GM18519 (cell line): Measurements from ENCODE around the gene DCANP1.
A peak's percentile ranks its signal among the peaks of the same experiment; 100 is the strongest.

Experiments
- ATAC-seq: cut with Tn5 transposase; IDR thresholded peaks from one replicate; pipeline ENCODE4 v1.9.1; 2021; ENCODE audit warnings: mild to moderate bottlenecking, moderate library complexity; ENCODE audit not compliant: unreplicated experiment, low FRiP score

DCANP1 gene

DNA sequence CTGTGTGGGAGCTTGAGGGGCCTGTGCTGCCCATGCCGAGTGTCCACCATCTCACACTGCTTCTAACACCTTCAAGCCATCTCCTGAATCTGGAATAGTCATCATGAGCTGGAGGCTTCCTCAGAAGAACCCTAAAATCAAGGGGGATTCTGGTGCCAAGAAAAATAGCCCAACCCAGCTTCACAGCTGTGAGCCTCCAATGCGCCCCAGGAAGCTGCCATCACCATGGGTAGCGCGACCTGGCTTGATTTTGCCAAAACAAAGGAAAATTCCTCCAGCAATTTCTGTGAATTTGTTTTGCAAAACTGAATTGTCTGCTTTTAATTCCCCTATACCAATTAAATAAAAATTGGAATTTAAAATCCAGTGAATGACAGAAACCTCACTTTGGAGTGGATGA, 11.2 kb upstream of the DCANP1 start:
- no peak for ATAC-seq

DNA sequence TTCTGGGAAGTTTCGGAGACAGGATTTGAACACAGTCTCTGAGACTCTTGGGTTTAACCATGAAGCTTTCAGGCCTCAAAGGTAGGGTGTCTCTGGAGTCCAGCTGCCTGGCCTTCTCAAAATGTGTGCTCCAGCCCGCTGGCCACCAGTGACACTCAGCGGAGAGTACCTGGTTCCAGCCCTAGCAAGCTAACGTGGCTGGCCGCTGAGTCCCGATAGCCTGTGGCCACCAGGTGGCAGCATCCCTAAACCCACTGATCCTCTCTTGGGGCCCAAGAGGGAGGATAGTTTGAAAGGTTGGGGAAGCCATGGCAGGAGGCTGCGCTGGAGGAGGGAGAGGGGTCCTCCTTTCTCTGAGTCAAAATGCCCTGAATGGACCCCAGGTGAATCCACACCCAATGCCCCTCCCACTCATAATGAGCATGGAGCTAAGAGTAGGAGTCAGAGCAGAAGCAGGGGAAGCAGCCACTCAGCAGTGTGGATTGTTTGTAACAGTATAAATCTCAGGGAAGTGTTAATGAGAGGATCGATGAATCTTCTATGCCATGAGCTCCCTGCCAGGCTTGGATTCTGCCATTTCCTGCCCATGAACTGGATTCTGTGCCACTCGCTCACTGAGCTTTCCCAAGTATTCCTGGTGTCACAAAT, 10.4 kb upstream of the DCANP1 start:
- peak; percentile 64 for ATAC-seq

DNA sequence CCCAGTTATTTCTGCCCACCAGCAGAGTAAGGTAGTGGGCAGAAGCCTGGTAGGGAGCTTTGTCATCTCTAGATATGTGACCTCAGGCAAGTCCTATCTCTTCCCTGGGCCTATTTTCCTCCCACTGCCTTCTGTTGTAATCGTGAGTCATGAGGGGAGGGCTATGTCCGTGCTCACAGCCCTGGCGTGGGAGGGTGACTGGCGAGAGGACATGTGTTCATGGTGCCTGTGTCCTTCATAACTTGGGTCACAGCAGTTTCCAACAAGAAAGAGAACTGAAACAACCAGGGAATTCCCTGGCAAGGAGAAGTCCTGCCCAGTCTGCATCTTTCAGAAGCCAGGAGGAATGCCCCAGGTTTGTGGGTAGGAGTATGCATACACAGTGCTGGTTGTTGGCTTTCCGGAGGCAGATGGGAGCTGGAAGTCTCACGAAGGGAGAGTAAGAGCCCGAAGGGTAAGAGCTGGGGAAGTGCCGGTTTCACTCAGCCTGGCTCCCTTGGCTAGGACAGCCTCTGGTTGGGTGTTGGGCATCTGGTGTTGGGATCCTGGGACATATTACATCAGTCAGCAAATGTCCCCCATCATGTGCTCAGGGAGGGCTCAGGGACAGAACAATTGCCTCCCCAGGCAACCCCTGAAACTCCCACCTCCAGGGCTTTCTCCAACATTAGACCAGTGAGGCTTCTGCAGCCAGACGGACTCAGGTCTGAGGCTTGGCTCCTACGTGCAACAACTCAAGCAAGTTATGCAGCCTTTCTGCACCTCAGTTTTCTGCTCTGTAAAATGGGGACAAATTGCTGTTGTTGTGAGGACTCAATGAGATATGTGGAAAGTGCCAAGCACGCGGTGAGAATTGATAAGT, 9.3 kb upstream of the DCANP1 start:
- ATAC-seq = peak; percentile 47

DNA sequence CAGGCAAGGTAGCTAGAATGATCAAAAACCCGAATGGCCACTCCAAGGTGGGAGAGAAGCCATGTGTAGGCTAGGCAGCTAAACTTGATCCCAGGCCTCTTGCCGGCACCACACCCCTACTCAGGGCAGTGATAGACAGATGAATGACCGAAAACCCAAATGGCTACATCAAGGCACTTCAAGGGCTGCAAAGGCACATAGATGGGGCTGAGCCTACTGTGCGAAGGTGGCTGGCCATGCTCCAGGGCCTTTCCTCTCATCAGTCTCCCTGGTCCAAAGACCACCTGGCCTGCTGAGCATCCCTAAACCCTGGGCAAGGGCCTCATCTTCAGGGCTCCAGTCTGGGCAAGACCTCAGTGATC, 8.7 kb upstream of the DCANP1 start:
- no peak for ATAC-seq

DNA sequence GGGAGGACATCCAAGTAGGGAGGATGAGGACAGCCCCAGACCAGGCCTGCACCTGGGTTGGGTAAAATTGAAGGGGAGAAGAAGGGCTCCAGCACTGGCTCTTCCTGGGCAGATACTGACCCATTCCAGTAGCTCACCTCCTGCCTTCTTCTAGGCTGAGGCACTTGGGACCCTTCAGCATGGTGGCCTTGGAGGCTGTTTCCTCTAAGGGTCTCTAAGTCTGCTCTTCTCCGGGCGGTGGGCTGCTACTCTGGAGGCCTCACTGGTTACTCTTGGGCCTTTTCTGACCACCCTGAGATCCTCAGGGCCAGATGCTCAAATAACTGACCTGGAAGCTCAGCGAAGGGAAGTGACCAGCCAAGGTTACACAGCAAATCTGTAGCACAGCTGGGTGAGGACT, 7.8 kb upstream of the DCANP1 start:
- ATAC-seq = no peak

DNA sequence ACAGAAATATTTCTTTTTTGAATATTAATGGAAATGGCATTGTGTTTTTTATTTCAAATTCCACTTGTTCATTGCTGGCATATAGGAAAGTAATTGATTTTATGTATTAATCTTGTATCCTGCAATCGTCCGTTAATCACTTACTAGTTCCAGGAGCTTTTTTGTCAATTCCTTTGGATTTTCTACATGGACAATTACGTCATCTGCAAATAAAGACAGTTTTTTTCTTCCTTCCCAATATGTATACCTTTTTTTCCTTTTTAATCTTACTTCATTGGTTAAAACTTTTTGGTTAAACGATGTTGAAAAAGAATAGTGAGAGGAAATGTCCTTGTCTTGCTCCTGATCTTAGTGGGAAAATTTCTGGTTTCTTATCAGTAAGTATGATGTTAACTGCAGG, 6.5 kb upstream of the DCANP1 start:
- ATAC-seq = no peak

DNA sequence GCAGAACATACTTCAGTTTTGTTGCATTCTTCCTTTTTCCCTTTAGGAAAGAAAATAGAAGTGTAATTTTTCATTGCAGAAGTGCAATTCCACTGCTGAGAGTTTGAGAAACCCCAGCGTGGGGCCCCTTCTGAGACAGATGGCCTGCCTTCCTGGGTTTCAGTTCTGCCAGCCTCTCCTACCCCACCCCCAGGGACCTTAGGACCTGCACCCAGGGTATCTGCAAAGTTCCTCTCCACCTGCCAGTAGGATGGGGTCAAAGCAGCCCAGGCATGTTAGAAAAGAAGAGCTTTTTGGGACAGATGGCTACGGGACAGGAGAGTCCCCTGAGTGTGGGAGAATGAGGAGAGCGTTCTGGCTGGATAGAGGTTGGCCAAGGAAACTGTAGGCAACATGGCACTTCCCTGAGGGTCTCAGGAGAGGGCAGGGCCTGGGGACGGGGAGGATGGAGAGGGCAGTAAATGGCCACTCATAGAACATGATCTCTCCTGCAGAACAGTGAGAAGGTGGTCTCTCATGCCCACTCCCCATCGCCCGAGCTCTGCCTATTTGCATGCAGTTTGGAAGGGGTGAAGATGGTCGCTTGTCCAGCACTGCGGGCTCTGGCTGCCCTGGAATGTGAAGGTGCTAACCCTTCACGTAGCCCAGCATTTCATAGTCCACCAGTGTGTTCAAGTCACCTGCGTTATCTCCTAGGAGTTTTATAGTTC, 5.3 kb upstream of the DCANP1 start, which contains the start of gene TIFAB:
Gene TIFAB (minus strand): TSS at position 31 of the 710 bp plus-strand sequence. CDS start 2,412 bp downstream, outside the sequence.
- no peak for ATAC-seq

DNA sequence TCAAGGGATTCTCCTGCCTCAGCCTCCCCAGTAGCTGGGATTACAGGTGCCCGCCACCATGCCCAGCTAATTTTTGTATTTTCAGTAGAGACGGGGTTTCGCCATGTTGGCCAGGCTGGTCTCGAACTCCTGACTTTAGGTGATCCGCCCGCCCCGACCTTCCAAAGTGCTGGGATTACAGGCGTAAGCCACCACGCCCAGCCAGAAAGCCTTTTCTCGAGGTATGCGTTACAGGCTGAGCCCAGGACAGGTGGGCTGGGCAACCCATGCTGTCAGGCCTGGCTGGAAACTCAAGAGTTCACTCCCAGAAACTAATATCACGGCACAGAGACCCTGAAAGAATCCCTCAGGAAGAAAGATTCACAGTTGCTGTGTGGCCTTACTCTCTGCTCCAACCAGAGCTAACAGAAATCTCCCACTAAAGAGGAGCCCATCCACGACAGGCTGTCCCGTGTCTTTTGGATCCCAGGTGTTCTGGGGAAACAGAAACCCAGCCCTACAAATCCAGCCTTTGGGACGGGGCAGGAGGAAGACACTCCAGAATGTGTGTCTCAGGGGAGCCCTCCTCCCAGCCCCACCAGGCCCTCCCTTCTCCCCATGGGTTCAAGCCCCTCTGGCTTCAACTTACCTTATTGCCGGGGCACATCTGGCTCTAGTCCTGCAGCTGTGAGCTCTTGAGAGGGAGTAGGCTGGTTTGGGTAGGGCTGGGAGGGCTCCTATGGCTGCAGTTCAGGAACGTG, 4.6 kb upstream of the DCANP1 start:
- no peak for ATAC-seq

DNA sequence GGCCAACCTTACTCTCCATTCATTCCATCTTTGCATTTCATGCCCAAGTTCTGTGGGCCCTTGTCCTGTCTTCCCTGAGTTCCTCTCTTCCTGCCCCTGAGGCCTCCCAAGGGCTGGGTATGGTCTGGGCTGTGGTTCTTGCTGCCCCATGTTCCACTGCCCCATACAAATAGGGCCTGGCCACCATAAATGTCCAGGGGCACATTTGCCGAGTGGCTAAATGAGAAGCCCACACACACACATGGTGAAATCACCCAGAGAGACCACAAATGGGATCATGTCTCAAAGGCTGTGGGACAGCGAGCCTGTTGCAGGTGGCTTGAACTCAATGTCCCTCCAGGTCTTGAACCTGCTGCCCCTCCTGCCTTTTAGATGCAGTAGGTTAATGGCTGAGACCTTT, 3.8 kb upstream of the DCANP1 start:
- ATAC-seq = no peak

DNA sequence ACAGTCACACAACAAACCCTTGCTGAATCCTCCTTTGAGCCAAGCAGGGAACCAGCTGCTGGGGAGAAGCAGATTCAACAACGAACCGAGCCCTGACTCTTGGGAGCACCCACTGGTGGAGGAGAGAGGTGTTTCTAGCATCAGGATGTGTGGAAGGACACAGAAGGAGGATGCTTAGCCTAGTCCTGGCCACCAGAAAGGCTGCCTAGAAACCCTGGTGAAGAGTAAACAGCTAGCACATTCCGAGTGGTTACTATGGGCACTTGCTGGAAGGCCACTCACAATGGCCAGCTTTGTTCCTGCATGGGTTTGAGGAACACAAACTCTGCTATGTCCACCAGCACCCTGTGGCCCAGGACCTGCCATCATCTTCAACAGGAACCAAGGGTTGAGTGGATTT, 3.2 kb upstream of the DCANP1 start:
- ATAC-seq = no peak

DNA sequence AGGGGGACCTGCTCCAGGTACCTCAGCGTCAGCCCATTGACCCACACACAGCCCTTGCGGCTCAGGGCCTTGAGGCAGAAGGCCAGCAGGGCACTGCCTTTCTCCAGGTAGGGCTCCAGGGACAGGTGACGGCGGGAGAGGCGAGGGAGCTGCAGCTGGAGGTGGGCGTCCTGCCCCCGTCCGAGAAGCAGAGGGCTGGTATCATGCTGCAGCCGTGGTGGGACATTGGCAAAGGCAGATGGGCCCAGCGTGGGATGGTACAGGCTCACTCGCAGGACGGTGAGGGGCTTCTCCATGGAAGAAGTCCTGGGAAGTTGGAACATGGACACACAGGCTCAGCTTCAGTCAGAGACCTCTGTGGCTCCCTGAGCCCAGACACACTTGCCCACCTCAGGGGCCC, 2.5 kb upstream of the DCANP1 start:
- ATAC-seq = no peak

DNA sequence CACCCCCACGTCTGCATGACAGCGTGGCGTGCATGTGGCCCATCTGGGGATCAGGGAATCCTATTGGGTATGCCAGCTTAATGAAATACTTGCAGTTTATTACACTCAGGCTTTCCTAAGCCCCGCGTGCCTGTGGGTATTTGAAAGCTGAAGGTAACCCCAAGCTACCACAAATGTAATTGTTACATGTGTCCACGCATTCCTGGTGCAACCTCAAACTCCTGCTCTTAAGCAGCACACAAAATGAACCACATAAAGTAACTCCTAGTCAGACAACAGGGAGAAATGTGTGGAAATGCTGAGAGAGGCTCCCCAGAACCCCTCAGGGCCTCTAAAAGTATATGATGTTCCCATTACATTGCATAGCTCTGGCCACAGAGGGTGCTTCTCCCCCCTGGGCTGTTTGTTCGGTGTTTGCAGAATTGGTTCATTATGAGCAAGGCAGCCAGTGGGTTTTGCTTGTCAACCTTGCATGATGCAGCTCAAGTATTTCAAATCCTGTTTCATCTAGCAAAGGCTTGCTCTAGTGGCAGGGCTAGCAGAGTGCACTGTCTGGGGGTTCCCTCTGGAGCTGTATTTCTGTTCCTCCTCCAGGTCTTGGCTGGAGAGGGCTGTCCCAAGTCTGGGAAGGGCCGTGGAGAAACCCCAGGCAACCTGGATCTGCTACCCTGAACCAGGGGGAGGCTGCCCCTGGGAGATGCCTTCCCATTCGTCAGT, 1.8 kb upstream of the DCANP1 start:
- ATAC-seq = no peak

DNA sequence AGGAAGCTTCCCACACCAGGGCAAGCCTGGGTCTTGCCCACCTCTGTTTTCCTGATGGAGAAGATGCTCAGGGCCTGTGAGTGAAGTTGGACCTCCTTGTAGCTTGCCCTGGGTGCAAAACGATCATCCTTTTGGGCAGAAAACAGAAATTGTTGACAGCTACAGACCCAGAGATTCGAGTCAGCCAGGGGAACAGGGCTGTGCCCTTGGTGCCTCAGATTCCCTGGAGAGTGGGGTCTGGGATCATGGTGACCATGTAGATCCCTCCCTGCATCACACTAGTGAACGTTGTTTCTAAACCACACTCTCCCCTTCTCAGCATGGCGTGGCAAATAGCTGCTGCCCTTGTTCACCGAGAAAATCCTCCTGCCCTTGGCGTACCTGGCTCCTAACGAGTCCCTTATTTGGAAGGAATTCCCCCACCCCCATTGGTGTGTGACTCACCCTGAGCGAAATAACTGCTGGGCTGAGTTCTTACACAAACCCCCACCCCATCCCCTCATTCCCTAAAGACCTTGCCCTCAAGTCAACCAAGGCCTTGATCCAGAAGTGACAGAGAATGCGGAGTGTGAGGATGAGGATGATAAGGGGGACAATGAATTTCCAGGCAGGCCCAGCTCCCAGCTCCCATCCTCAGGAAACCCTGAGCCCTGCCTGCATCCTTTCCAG, 1.1 kb upstream of the DCANP1 start:
- ATAC-seq = no peak

DNA sequence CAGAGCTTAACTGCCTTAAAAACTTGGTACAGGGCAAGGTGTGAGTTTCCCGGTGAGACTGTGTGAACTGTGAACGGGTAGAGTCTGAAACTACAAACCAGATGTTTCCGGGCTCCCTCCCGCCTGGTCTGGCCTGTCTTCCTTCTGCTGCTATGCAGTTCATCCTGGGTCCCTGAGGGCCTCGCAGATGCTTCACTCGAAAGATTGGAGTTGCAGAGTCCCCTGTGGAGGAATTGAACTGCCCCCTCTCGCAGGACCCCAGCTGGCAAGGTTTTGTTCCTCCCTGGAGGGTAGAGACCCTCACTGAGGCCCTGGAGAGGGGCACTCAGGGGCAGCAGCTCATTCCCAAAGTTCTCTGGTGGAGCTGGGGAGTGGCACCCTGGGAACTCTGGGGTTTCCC, 533 bp downstream of the DCANP1 start:
- no peak for ATAC-seq

DNA sequence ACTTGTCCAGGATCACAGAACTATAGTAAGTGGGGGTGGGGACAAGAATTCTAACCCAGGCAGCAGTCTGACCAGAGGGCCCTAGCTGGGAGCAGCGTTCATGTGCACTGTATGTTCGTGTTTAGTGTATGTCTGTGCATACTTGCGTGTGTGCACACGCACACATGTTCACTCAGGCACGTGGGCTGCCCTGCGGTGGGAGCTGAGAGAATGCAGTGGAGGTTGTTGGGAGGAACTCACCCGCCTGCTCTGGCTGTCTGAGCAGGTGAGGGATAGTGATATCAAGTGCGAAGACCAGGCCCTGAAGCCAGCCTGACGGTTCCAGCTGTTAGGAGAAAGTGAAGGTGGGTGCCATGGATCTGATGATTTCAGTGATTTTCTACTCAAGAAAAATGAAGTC, 942 bp downstream of the DCANP1 start:
- no peak for ATAC-seq

DNA sequence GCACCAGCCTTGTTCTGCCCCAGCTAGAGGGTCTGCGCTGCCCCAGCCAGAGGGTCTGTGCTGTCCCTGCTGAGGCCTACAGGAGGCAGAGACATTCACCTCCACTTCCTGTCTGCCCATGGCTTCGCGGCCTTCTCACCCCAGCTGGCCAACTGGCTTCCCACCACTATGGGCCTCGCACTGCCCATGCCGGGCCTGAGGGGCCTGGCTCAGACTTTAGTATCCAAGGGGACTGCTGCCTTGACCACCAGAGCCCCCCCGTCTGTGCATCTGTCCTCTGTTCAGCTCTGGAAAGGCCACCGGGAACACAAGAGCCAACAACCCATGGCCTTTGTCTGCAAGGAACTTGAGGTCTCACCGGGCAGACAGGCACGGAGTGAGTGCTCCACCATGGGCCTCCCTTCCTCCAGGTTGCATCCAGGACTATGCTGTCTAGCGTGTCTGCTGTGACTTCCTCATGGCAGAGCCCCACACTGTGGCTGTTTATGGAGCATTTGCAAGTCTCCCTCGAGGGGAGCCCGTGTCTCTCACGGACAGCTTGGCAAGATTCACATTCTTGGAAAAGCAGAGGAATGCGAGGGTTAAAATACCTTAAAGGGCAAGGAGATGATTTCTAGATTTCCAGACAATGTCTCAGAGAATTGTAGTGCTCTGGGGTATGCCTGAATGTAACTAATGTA, 1.7 kb downstream of the DCANP1 start:
- ATAC-seq = no peak

DNA sequence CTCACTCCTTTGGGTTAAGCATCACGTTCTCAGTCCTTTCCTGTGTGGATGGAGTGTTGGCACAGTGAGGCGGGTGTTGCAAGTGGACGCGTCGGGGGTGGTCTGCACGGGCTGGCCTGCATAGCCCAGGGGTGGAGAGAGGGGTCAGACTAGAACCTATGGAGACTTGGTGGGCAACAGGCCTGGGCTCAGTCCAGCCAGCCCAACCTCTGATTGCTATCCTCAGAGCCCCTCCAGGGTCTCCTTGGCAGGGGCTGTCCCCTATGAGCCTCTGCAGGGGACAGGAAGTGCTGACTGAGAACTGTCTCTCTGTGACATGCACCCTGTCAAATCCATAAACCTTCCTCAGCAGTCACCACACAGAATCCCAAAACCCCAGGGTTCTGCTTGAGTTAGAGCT, 2.3 kb downstream of the DCANP1 start:
- ATAC-seq = no peak

DNA sequence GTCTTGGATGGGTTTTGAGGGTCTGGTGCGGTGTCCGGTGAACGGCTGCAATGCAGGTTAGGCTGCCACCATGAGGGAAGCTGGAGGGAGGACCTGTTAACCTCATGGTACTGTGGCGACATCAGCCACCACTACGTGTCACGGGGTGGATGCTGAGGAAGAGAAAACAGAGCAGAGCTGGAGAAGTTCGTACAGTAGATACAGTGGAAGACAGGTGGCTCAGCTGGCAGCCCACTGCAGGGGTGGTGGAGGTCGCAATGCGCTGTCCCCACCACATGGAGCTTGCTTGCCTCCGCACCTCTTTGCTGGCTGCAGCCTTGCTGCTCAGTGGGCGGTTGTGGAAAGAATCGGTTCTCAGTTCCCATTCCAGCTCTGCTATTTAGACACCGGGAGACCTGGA, 2.8 kb downstream of the DCANP1 start:
- no peak for ATAC-seq
